Ascending aorta (tissue), 2 donors: ENCODE results near the gene RALGPS1. TPM values are rescaled to one million over a fixed set of nuclear protein-coding genes. Genes with fewer than 3 reads are reported as not detected.

Source experiments
- DNase-seq, 2 donors: peaks; one replicate each; pipeline ENCODE4 v3.0.0-alpha.2; 2019; ENCODE audit warnings: low spot score in 2 of 2
- H3K27ac ChIP-seq, 2 donors: fragments of 200-600 bp; sonication (generic); one replicate each; pipeline ENCODE4 v1.5.1; 2016 to 2017; ENCODE audit warnings: mild to moderate bottlenecking in 1 of 2
- H3K27me3 ChIP-seq: fragments of 200-600 bp; sonication (generic); one replicate; pipeline ENCODE4 v1.5.1; 2017
- H3K36me3 ChIP-seq, 2 donors: fragments of 200-600 bp; sonication (generic); one replicate each; pipeline ENCODE4 v1.5.1; 2016
- H3K4me1 ChIP-seq, 2 donors: fragments of 200-600 bp; sonication (generic); one replicate each; pipeline ENCODE4 v1.5.1; 2016 to 2017; ENCODE audit warnings: mild to moderate bottlenecking in 1 of 2
- H3K4me3 ChIP-seq, 2 donors: fragments of 200-600 bp; sonication (generic); one replicate each; pipeline ENCODE4 v1.5.1; 2016 to 2017; ENCODE audit warnings: mild to moderate bottlenecking in 1 of 2
- H3K9me3 ChIP-seq, 2 donors: fragments of 200-600 bp; sonication (generic); one replicate each; pipeline ENCODE4 v1.5.1; 2016
- intact Hi-C: fragments of 100-400 bp; cut with DNase I; formaldehyde crosslinking; loops from one replicate; pipeline ENCODE4 v1.15.1; 2023
- total RNA-seq: library from RNA; depleted of rRNA; stranded (reverse); fragments of >200 nt; gene quantifications from one replicate; pipeline ENCODE4 v1.1.0, GENCODE V29; 2016
- TF ChIP-seq, protein P1 (sequence below), 3 experiments: fragments of 200-600 bp in 2 of 3; fragments of 450-650 bp in 1 of 3; sonication (generic) in 2 of 3; IDR thresholded peaks; one replicate each; pipeline ENCODE4 v1.5.1; 2016 to 2019; ENCODE audit warnings: antibody characterized with exemption in 3 of 3, mild to moderate bottlenecking in 1 of 3, moderate library complexity in 1 of 3

The RALGPS1 gene
- total RNA-seq, 1 donor from 2014 or later, result 9.8 TPM

- Histone ChIP-seq H3K27me3 (no peaks in the 10 kb centered on the region), H3K9me3 (no peaks in the 10 kb centered on the region), H3K27ac (peak overlapping the region; percentile 23 to 50), H3K4me1 (no peaks in the 10 kb centered on the region), H3K36me3 (peaks cover 0 to 6% of the 10 kb centered on the region in 2 donors), H3K4me3 (no peak overlapping the region)
- DNase-seq, result no peak
- intact Hi-C loops, result no loop called here
- TF ChIP-seq, protein P1, sequence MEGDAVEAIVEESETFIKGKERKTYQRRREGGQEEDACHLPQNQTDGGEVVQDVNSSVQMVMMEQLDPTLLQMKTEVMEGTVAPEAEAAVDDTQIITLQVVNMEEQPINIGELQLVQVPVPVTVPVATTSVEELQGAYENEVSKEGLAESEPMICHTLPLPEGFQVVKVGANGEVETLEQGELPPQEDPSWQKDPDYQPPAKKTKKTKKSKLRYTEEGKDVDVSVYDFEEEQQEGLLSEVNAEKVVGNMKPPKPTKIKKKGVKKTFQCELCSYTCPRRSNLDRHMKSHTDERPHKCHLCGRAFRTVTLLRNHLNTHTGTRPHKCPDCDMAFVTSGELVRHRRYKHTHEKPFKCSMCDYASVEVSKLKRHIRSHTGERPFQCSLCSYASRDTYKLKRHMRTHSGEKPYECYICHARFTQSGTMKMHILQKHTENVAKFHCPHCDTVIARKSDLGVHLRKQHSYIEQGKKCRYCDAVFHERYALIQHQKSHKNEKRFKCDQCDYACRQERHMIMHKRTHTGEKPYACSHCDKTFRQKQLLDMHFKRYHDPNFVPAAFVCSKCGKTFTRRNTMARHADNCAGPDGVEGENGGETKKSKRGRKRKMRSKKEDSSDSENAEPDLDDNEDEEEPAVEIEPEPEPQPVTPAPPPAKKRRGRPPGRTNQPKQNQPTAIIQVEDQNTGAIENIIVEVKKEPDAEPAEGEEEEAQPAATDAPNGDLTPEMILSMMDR (IDR thresholded peaks at IDR 0.05), result no peak
These were observed 184.5 kb downstream of the RALGPS1 start for GRCh38 chr9:127098916-127099553.

GRCh38 chr9:127099664-127100063, 185.1 kb downstream of the RALGPS1 start:
- Histone ChIP-seq H3K27me3 (no peaks in the 10 kb centered on the region), H3K9me3 (no peaks in the 10 kb centered on the region), H3K4me3 (no peak overlapping the region), H3K4me1 (no peaks in the 10 kb centered on the region), H3K27ac (peak overlapping the region; percentile 23 to 50), H3K36me3 (peaks cover 0 to 6% of the 10 kb centered on the region in 2 donors)
- intact Hi-C loops, result no loop called here
- DNase-seq, result no peak
- TF ChIP-seq, protein P1 (IDR thresholded peaks at IDR 0.05), result no peak

DNA sequence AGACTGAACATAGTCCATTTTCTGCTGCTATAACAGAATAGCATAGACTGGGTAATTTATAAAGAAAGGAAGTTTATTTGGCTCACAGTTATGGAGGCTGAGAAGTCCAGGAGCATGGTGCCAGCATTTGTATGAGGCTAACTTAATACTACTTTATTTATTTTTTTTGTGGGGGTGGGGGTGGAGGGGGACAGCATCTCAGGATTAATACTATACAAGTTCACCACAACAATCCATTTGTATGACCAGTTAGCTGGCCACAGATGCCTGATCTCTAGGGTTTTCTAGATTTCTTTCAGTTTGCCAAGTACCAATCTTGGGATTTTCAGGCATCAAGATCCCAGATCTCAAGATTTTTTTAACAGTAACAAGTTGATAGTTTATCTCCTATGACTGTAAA, 187.6 kb downstream of the RALGPS1 start:
- Histone ChIP-seq H3K4me1 (no peaks in the 10 kb centered on the region), H3K27me3 (no peaks in the 10 kb centered on the region), H3K36me3 (peaks cover 0 to 3% of the 10 kb centered on the region in 2 donors), H3K9me3 (no peaks in the 10 kb centered on the region), H3K27ac (no peak overlapping the region), H3K4me3 (no peak overlapping the region)
- intact Hi-C loops, result no loop called here
- TF ChIP-seq, protein P1 (IDR thresholded peaks at IDR 0.05), result no peak
- no peak for DNase-seq

DNA sequence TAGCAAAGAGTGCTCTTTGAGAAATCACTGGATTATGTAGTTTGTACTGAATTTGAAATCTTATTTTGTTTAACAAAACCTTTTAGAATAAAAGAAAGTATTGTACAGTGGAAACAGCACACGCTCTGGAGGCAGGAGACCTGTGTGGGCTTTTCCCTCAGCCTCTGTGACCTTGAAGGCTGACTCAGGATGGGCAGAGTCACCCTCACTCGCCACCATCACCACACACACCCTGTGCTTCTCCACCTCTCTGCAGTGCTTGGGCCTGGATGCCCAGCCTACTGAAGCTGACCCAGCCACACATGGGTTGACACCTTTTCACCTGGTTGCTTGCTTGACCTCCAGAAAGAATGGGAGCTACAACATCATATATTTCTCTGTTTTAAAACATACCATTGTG, 188.2 kb downstream of the RALGPS1 start:
- intact Hi-C loops, result no loop called here
- Histone ChIP-seq H3K27me3 (no peaks in the 10 kb centered on the region), H3K4me3 (no peak overlapping the region), H3K27ac (no peak overlapping the region), H3K4me1 (peaks cover 0 to 3% of the 10 kb centered on the region in 2 donors), H3K9me3 (no peaks in the 10 kb centered on the region), H3K36me3 (peaks cover 0 to 3% of the 10 kb centered on the region in 2 donors)
- TF ChIP-seq, protein P1 (IDR thresholded peaks at IDR 0.05), result no peak
- DNase-seq, result no peak

- intact Hi-C loops, result no loop called here
- Histone ChIP-seq H3K9me3 (no peaks in the 10 kb centered on the region), H3K36me3 (peaks cover 0 to 3% of the 10 kb centered on the region in 2 donors), H3K27me3 (no peaks in the 10 kb centered on the region), H3K27ac (no peak overlapping the region), H3K4me1 (peaks cover 0 to 3% of the 10 kb centered on the region in 2 donors), H3K4me3 (no peak overlapping the region)
- TF ChIP-seq, protein P1 (IDR thresholded peaks at IDR 0.05), result no peak
- DNase-seq, result no peak
These were observed 190.2 kb downstream of the RALGPS1 start for GRCh38 chr9:127104581-127105311.
